Omental fat pad (tissue), 4 donors: ENCODE measurements around the gene SMARCC1. TPM values are rescaled to one million over a fixed set of nuclear protein-coding genes. Genes with fewer than 3 reads are reported as not detected.

Source experiments
- ATAC-seq: fragments of 150-250 bp; one replicate; pipeline ENCODE4 v1.9.1; 2016; ENCODE audit warnings: mild to moderate bottlenecking, moderate library complexity; ENCODE audit not compliant: low FRiP score
- DNase-seq: peaks from one replicate; pipeline ENCODE4 v3.0.0-alpha.2; 2019; ENCODE audit warnings: low spot score
- CTCF ChIP-seq, 3 donors: fragments of 450-650 bp; IDR thresholded peaks; one replicate each; pipeline ENCODE4 v1.5.1; 2016 to 2017; ENCODE audit warnings: antibody characterized with exemption in 3 of 3, mild to moderate bottlenecking in 3 of 3, moderate library complexity in 2 of 3
- total RNA-seq, 4 donors: library from RNA; depleted of rRNA; stranded (reverse); fragments of >200 nt; gene quantifications; one replicate each; pipeline ENCODE4 v1.1.0, GENCODE V29; 2016

Gene SMARCC1
- total RNA-seq, 4 donors from 2014 or later, result 21.3 to 43.4 (median 32.2) TPM

- no peak for TF ChIP-seq CTCF (IDR thresholded peaks at IDR 0.05)
- ATAC-seq, result no peak
- no peak for DNase-seq
Observed at GRCh38 chr3:47716656-47717055, 65.0 kb downstream of the SMARCC1 start.

GRCh38 chr3:47715928-47716327 lies 65.8 kb downstream of the SMARCC1 start:
- no peak for TF ChIP-seq CTCF (IDR thresholded peaks at IDR 0.05)
- ATAC-seq, result no peak
- no peak for DNase-seq

GRCh38 chr3:47714606-47715005 lies 67.1 kb downstream of the SMARCC1 start:
- TF ChIP-seq CTCF (IDR thresholded peaks at IDR 0.05), result no peak
- no peak for DNase-seq
- ATAC-seq, result no peak

- ATAC-seq (no peak), DNase-seq (no peak)
- TF ChIP-seq CTCF (IDR thresholded peaks at IDR 0.05), result no peak
Observed at GRCh38 chr3:47713655-47714054, 68.0 kb downstream of the SMARCC1 start.

- DNase-seq (no peak), ATAC-seq (no peak)
Observed at GRCh38 chr3:47712398-47712797, 69.3 kb downstream of the SMARCC1 start.

GRCh38 chr3:47711596-47711995 lies 70.1 kb downstream of the SMARCC1 start:
- ATAC-seq (no peak), DNase-seq (no peak)
- TF ChIP-seq CTCF (IDR thresholded peaks at IDR 0.05), result no peak

More at GRCh38 chr3:47712398-47712797, 69.3 kb downstream of the SMARCC1 start:
- TF ChIP-seq CTCF (IDR thresholded peaks at IDR 0.05), result no peak

GRCh38 chr3:47705391-47705790 lies 76.3 kb downstream of the SMARCC1 start:
- no peak for TF ChIP-seq CTCF (IDR thresholded peaks at IDR 0.05)
- no peak for ATAC-seq

More at GRCh38 chr3:47705391-47705790, 76.3 kb downstream of the SMARCC1 start:
- no peak for DNase-seq
